Stomach (tissue), 9 donors: ENCODE data around the gene MIB1. TPM values are rescaled to one million over a fixed set of nuclear protein-coding genes. Genes with fewer than 3 reads are reported as not detected.

Experiments
- DNase-seq, 2 donors: peaks; one replicate each; pipeline versions ENCODE4 v3.0.0 to v3.0.0-alpha.2; 2013 to 2019
- H3K27ac ChIP-seq, 5 donors: fragments of 200-600 bp in 4 of 5; sonication (generic) in 4 of 5; one replicate each; pipeline ENCODE4 v1.5.1; 2013 to 2019; ENCODE audit warnings: mild to moderate bottlenecking in 1 of 5, moderate library complexity in 1 of 5
- H3K27me3 ChIP-seq, 3 donors: fragments of 200-600 bp; sonication (generic); one replicate each; pipeline ENCODE4 v1.5.1; 2017 to 2019; ENCODE audit warnings: mixed run types in 1 of 3
- H3K36me3 ChIP-seq, 4 donors: fragments of 200-600 bp; sonication (generic); 1 replicate in 3 of 4; 2 replicates in 1 of 4; pipeline ENCODE4 v1.5.1; 2016 to 2019
- H3K4me1 ChIP-seq, 4 donors: fragments of 200-600 bp; sonication (generic); one replicate each; pipeline ENCODE4 v1.5.1; 2016 to 2019
- H3K4me3 ChIP-seq, 4 donors: fragments of 200-600 bp; sonication (generic) in 3 of 4; one replicate each; pipeline ENCODE4 v1.5.1; 2016 to 2019; ENCODE audit warnings: mild to moderate bottlenecking in 1 of 4
- H3K9me3 ChIP-seq, 4 donors: fragments of 200-600 bp; sonication (generic); one replicate each; pipeline ENCODE4 v1.5.1; 2016 to 2019
- EP300 ChIP-seq: sonication (generic); formaldehyde crosslinking; IDR thresholded peaks from one replicate; pipeline ENCODE4 v1.6.1; 2017; ENCODE audit warnings: antibody characterized with exemption
- POLR2A ChIP-seq, 4 donors: fragments of 450-650 bp; IDR thresholded peaks; one replicate each; pipeline ENCODE4 v1.6.1; 2016; ENCODE audit warnings: antibody characterized with exemption in 4 of 4, control low read depth in 2 of 4, mild to moderate bottlenecking in 1 of 4, moderate library complexity in 1 of 4
- POLR2AphosphoS5 ChIP-seq, 3 donors: sonication (generic); formaldehyde crosslinking; IDR thresholded peaks; one replicate each; pipeline ENCODE4 v1.6.1; 2016; ENCODE audit warnings: antibody characterized with exemption in 3 of 3
- WGBS, 5 donors: extraction: QIAGEN DNeasy Blood & Tissue Kit in 3 of 5; methylation state at CpG; one replicate each; pipeline versions ENCODE4 v1.1.5 to v1.1.7; 2013 to 2018; 5-methylcytosine and 5-hydroxymethylcytosine counted together
- intact Hi-C: fragments of 100-400 bp; cut with DNase I; formaldehyde crosslinking; loops from one replicate; pipeline ENCODE4 v1.15.1; 2023; ENCODE audit warnings: low total_unique reads
- polyA plus RNA-seq, 3 donors: library from polyadenylated mRNA; stranded (reverse); fragments of 200-250 nt; gene quantifications; one replicate each; pipeline ENCODE4 v1.2.3, GENCODE V29; 2013
- total RNA-seq, 5 donors: library from RNA; depleted of rRNA; stranded (reverse); fragments of >200 nt; gene quantifications; one replicate each; pipeline versions ENCODE4 v1.1.0 to v1.2.3, GENCODE V29; 2014 to 2016
- TF ChIP-seq, protein P1 (sequence below), 7 experiments: fragments of 450-650 bp in 4 of 7; fragments of 200-600 bp in 3 of 7; sonication (generic) in 3 of 7; IDR thresholded peaks; one replicate each; pipeline ENCODE4 v1.5.1; 2016 to 2019; ENCODE audit warnings: antibody characterized with exemption in 7 of 7, control low read depth in 2 of 7, mild to moderate bottlenecking in 1 of 7
- donor health status: healthy with polysubstance abuse.
- donor health status: Bipolar disorder and iron deficiency.
- donor health status: healthy.

Gene MIB1
- total and polyA plus RNA-seq, 8 donors, result 4.4 to 83.5 (median 13.1) TPM

DNA sequence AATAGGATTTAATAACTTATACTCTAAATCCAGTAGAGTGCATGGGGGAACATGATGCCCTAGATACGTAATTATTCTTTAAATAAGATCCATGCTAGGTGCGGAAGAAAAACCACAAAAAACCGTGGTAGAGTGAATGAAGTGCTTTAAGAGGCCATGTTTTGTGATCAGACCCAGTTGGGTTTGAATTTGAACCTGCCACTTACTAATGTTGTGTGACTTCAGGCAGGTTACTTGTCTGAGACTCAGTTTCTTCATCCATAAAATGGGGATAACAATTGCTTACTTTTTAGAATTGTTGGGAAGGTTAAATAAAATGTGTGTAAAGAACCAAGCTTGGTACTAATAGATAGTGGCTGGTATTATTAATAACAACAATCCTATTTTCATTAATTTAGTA lies 17.2 kb downstream of the MIB1 start:
- no peak for DNase-seq
- H3K4me1 ChIP-seq, result peaks cover 0 to 53% (median 28%) of the 10 kb centered on the region in 4 donors
- H3K36me3 ChIP-seq, result no peaks in the 10 kb centered on the region
- TF ChIP-seq EP300, result no peak
- TF ChIP-seq POLR2A (IDR thresholded peaks at IDR 0.05), result no peak
- TF ChIP-seq POLR2AphosphoS5 (IDR thresholded peaks at IDR 0.05), result no peak
- TF ChIP-seq, protein P1, sequence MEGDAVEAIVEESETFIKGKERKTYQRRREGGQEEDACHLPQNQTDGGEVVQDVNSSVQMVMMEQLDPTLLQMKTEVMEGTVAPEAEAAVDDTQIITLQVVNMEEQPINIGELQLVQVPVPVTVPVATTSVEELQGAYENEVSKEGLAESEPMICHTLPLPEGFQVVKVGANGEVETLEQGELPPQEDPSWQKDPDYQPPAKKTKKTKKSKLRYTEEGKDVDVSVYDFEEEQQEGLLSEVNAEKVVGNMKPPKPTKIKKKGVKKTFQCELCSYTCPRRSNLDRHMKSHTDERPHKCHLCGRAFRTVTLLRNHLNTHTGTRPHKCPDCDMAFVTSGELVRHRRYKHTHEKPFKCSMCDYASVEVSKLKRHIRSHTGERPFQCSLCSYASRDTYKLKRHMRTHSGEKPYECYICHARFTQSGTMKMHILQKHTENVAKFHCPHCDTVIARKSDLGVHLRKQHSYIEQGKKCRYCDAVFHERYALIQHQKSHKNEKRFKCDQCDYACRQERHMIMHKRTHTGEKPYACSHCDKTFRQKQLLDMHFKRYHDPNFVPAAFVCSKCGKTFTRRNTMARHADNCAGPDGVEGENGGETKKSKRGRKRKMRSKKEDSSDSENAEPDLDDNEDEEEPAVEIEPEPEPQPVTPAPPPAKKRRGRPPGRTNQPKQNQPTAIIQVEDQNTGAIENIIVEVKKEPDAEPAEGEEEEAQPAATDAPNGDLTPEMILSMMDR (IDR thresholded peaks at IDR 0.05), result no peak
- no peaks in the 10 kb centered on the region for H3K27me3 ChIP-seq
- WGBS, 5 donors, result 78 to 99% (median 96%) methylated on average over 3 of the region's 3 CpGs
- H3K9me3 ChIP-seq, result no peaks in the 10 kb centered on the region
- intact Hi-C loops, result no loop called here
- H3K27ac ChIP-seq, result no peak overlapping the region
- H3K4me3 ChIP-seq, result no peak overlapping the region

DNA sequence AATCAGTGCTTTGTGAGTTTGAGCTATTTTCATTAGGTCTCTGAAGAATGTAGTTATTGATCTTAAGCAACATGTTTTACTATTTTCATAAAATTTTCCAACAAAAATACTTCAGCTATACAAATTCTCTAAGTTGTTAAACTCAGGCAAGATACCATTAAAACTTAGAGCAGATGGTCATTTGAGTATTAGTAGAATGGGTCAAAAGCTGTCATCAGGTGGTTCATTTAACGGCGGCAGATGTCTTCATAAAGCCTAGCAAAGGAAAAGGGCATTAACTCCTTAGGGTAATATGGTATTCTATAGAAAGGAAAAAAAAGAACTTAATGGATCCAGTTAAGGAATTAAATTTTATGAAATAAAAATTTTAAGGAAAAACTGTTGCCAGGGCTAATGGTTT lies 19.2 kb downstream of the MIB1 start:
- TF ChIP-seq POLR2AphosphoS5 (IDR thresholded peaks at IDR 0.05) (no peak), POLR2A (IDR thresholded peaks at IDR 0.05) (no peak), EP300 (no peak)
- TF ChIP-seq, protein P1 (IDR thresholded peaks at IDR 0.05), result no peak
- Histone ChIP-seq H3K36me3 (no peaks in the 10 kb centered on the region), H3K27me3 (no peaks in the 10 kb centered on the region), H3K27ac (no peak overlapping the region), H3K9me3 (no peaks in the 10 kb centered on the region), H3K4me3 (no peak overlapping the region), H3K4me1 (peaks cover 1 to 63% (median 34%) of the 10 kb centered on the region in 4 donors)
- DNase-seq, result no peak
- WGBS, 5 donors, result 74 to 92% (median 85%) methylated on average over 2 of the region's 2 CpGs
- intact Hi-C loops, result no loop called here

DNA sequence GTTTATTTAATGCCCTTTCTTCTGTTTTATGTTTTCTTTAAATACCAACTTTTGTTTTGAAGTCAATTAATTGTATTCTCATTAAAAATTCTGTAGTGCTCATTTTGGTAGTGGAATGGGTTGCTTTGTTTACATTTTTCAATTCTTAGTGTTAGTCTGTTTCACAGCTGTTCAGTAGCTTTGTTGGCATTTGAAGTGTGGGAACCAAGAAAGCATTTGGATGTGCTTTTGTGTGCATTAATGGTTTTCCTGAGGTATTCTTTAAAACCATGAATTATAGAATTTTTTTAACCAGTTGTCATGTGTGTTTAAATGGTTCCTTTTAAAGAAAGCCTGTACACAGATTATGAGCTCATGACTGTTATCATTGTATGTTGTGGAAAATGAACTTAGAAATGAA lies 19.7 kb downstream of the MIB1 start:
- H3K27ac ChIP-seq, result no peak overlapping the region
- H3K4me1 ChIP-seq, result peaks cover 0 to 59% (median 33%) of the 10 kb centered on the region in 4 donors
- intact Hi-C loops, result no loop called here
- H3K36me3 ChIP-seq, result no peaks in the 10 kb centered on the region
- TF ChIP-seq POLR2AphosphoS5 (IDR thresholded peaks at IDR 0.05) (no peak), POLR2A (IDR thresholded peaks at IDR 0.05) (no peak), EP300 (no peak)
- H3K27me3 ChIP-seq, result no peaks in the 10 kb centered on the region
- DNase-seq, result no peak
- H3K4me3 ChIP-seq, result no peak overlapping the region
- H3K9me3 ChIP-seq, result no peaks in the 10 kb centered on the region

DNA sequence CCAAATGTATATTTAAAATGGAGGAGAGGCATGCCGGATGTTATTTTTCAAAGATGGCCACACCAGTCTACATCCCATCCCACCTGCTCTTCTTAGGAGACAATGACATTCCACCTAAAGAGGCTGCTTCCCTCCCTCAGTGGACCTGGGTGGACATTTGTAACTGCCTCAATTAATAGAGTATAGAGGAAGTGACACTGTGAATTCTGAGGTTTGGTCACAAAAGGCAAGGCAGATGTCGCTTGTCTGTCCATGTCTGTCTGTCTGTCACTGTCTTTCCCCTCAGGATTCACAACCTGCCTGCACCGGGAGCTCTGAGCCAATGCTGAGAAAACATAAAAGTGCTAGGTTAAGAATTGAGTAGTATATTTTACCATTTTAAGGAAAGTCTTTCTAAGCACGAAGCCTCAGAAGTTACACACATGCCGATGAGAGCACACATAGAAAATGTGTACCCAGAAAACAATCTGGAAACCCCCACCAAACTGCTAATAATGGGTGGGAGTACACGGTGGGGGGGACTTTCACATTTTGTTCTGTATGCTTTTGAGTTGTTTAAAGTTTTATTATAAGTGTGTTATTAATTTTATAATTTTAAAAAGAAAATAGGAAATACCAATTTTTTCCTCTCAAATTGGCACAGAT lies 21.0 kb downstream of the MIB1 start:
- no peak overlapping the region for H3K27ac ChIP-seq
- intact Hi-C loops, result no loop called here
- H3K36me3 ChIP-seq, result peaks cover 0 to 10% (median 10%) of the 10 kb centered on the region in 4 donors
- no peaks in the 10 kb centered on the region for H3K27me3 ChIP-seq
- no peak for DNase-seq
- WGBS, 5 donors, result 72 to 90% (median 82%) methylated on average over 6 of the region's 6 CpGs
- TF ChIP-seq POLR2A (IDR thresholded peaks at IDR 0.05) (no peak), POLR2AphosphoS5 (IDR thresholded peaks at IDR 0.05) (no peak)
- TF ChIP-seq, protein P1 (IDR thresholded peaks at IDR 0.05), result no peak
- H3K4me1 ChIP-seq, result peaks cover 0 to 46% (median 27%) of the 10 kb centered on the region in 4 donors
- no peaks in the 10 kb centered on the region for H3K9me3 ChIP-seq
- H3K4me3 ChIP-seq, result no peak overlapping the region

DNA sequence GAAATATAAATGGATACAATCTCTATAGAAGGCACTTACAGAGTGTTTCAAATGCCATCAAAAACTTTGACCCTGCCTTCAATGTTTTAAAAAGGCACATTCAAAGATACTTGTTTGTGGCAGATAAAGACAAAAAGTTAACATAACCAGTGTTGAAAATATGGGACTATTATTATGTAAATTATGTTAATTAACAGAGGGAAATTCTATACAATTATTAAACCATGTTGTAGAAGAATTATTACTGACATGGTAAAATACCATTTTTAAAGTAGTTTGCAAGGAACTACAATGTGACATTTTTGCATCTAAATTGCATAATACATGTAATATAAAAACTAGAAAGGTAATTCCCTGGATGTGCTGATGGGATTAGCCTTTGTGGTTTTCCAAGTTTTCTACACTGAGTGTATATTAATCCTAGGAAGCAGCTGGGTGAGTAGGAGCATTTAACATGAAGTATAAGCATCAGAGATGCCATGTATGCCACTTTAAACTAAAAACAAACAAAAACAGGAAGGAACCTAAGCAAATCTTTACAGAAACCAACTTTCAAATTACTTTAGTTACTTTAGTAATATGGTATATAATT lies 21.7 kb downstream of the MIB1 start:
- intact Hi-C loops, result no loop called here
- TF ChIP-seq, protein P1 (IDR thresholded peaks at IDR 0.05), result no peak
- TF ChIP-seq EP300 (no peak), POLR2A (IDR thresholded peaks at IDR 0.05) (no peak), POLR2AphosphoS5 (IDR thresholded peaks at IDR 0.05) (no peak)
- H3K36me3 ChIP-seq, result peaks cover 0 to 17% (median 17%) of the 10 kb centered on the region in 4 donors

More for the DNA sequence above, 21.7 kb downstream of the MIB1 start:
- H3K27me3 ChIP-seq, result no peaks in the 10 kb centered on the region
- H3K4me1 ChIP-seq, result peaks cover 0 to 43% (median 26%) of the 10 kb centered on the region in 4 donors
- no peak overlapping the region for H3K4me3 ChIP-seq
- no peak overlapping the region for H3K27ac ChIP-seq
- H3K9me3 ChIP-seq, result no peaks in the 10 kb centered on the region
- DNase-seq, result no peak
